H7 (cell line): Measurements from ENCODE around the gene BCL2L11. TPM values are rescaled to one million over a fixed set of nuclear protein-coding genes. Genes with fewer than 3 reads are reported as not detected.

Experiments used
- DNase-seq: peaks from one replicate; pipeline ENCODE4 v3.0.0; 2012
- H3K27me3 ChIP-seq: 2 replicates; pipeline ENCODE4 v1.6.0; 2011; ENCODE audit warnings: mild to moderate bottlenecking, low read length; ENCODE audit not compliant: control insufficient read depth, insufficient read depth
- H3K36me3 ChIP-seq: replicated peaks from 2 replicates; pipeline ENCODE4 v1.5.1; 2011; ENCODE audit warnings: low read length; ENCODE audit not compliant: control insufficient read depth, insufficient read depth
- H3K4me3 ChIP-seq: 2 replicates; pipeline ENCODE4 v1.5.1; 2011; ENCODE audit warnings: low read depth, mild to moderate bottlenecking, control low read depth, low read length, moderate library complexity; ENCODE audit not compliant: insufficient read depth
- total RNA-seq: library from RNA; depleted of rRNA; stranded (reverse); fragments of >200 nt; shearing (Covaris generic); gene quantifications from 2 replicates; pipeline ENCODE4 v1.2.3, GENCODE V29; 2014

Gene BCL2L11
- total RNA-seq, 1 experiment from 2014 or later, result 11.3 TPM

GRCh38 chr2:111162718-111163331 is 42.1 kb downstream of the BCL2L11 start:
- H3K27me3 ChIP-seq, result no peaks in the 10 kb centered on the region
- no peak overlapping the region for H3K4me3 ChIP-seq
- peaks cover 18% of the 10 kb centered on the region for H3K36me3 ChIP-seq
- DNase-seq, result no peak

- peak; percentile 79 for DNase-seq
- Histone ChIP-seq H3K27me3 (no peaks in the 10 kb centered on the region), H3K4me3 (no peak overlapping the region), H3K36me3 (peaks cover 13% of the 10 kb centered on the region)
Observed at GRCh38 chr2:111164078-111164477, 43.4 kb downstream of the BCL2L11 start.

GRCh38 chr2:111165084-111165483 is 44.4 kb downstream of the BCL2L11 start:
- Histone ChIP-seq H3K27me3 (no peaks in the 10 kb centered on the region), H3K4me3 (no peak overlapping the region), H3K36me3 (peaks cover 9% of the 10 kb centered on the region)
- no peak for DNase-seq

- Histone ChIP-seq H3K27me3 (no peaks in the 10 kb centered on the region), H3K36me3 (peaks cover 7% of the 10 kb centered on the region), H3K4me3 (no peak overlapping the region)
- DNase-seq, result no peak
Observed at GRCh38 chr2:111166115-111166514, 45.4 kb downstream of the BCL2L11 start.

GRCh38 chr2:111167076-111167862 is 46.6 kb downstream of the BCL2L11 start:
- DNase-seq, result no peak
- Histone ChIP-seq H3K36me3 (peaks cover 6% of the 10 kb centered on the region; the same call in 1 of the 2 replicates), H3K4me3 (no peak overlapping the region), H3K27me3 (no peaks in the 10 kb centered on the region)

- H3K36me3 ChIP-seq, result peaks cover 6% of the 10 kb centered on the region; the same call in 1 of the 2 replicates
Observed at GRCh38 chr2:111167863-111168162, 47.1 kb downstream of the BCL2L11 start.

GRCh38 chr2:111168528-111169239 is 48.0 kb downstream of the BCL2L11 start:
- peaks cover 6% of the 10 kb centered on the region; the same call in 1 of the 2 replicates for H3K36me3 ChIP-seq
- no peak for DNase-seq

More at GRCh38 chr2:111167863-111168162, 47.1 kb downstream of the BCL2L11 start:
- no peak for DNase-seq
- H3K4me3 ChIP-seq, result no peak overlapping the region
- no peaks in the 10 kb centered on the region for H3K27me3 ChIP-seq

GRCh38 chr2:111169268-111169667 is 48.6 kb downstream of the BCL2L11 start:
- DNase-seq, result no peak
- no peaks in the 10 kb centered on the region for H3K27me3 ChIP-seq
- H3K4me3 ChIP-seq, result no peak overlapping the region
- H3K36me3 ChIP-seq, result peaks cover 4% of the 10 kb centered on the region; the same call in 1 of the 2 replicates

More at GRCh38 chr2:111168528-111169239, 48.0 kb downstream of the BCL2L11 start:
- Histone ChIP-seq H3K4me3 (no peak overlapping the region), H3K27me3 (no peaks in the 10 kb centered on the region)

- no peak for DNase-seq
- Histone ChIP-seq H3K36me3 (peaks cover 4% of the 10 kb centered on the region; the same call in 1 of the 2 replicates), H3K4me3 (no peak overlapping the region), H3K27me3 (no peaks in the 10 kb centered on the region)
Observed at GRCh38 chr2:111169924-111170323, 49.2 kb downstream of the BCL2L11 start.

- DNase-seq, result peak; percentile 60
- Histone ChIP-seq H3K36me3 (no peaks in the 10 kb centered on the region), H3K27me3 (no peaks in the 10 kb centered on the region), H3K4me3 (no peak overlapping the region)
Observed at GRCh38 chr2:111171337-111171930, 50.7 kb downstream of the BCL2L11 start.

GRCh38 chr2:111172666-111173065 is 52.0 kb downstream of the BCL2L11 start:
- DNase-seq, result no peak
- H3K4me3 ChIP-seq, result no peak overlapping the region
- H3K27me3 ChIP-seq, result no peaks in the 10 kb centered on the region
- no peaks in the 10 kb centered on the region for H3K36me3 ChIP-seq

GRCh38 chr2:111173338-111173737 is 52.6 kb downstream of the BCL2L11 start:
- no peak for DNase-seq
- H3K36me3 ChIP-seq, result no peaks in the 10 kb centered on the region
- H3K27me3 ChIP-seq, result no peaks in the 10 kb centered on the region
- no peak overlapping the region for H3K4me3 ChIP-seq

GRCh38 chr2:111173856-111174255 is 53.1 kb downstream of the BCL2L11 start:
- H3K27me3 ChIP-seq, result no peaks in the 10 kb centered on the region
- H3K36me3 ChIP-seq, result no peaks in the 10 kb centered on the region
- H3K4me3 ChIP-seq, result no peak overlapping the region
- no peak for DNase-seq

- H3K4me3 ChIP-seq, result no peak overlapping the region
Observed at GRCh38 chr2:111175615-111176014, 54.9 kb downstream of the BCL2L11 start.

More at GRCh38 chr2:111175615-111176014, 54.9 kb downstream of the BCL2L11 start:
- DNase-seq, result no peak
- H3K36me3 ChIP-seq, result no peaks in the 10 kb centered on the region
- H3K27me3 ChIP-seq, result no peaks in the 10 kb centered on the region
